ENCODE measurements around the gene ZSCAN4. TPM values are rescaled to one million over a fixed set of nuclear protein-coding genes. Genes with fewer than 3 reads are reported as not detected.

ZSCAN4 gene
- total RNA-seq, 2 experiments from 2014 or later, result not detected

GRCh38 chr19:57688011-57688763 lies 19.5 kb downstream of the ZSCAN4 start:
- peaks cover 88% of the 10 kb centered on the region for H3K36me3 Mint-ChIP-seq (ENCODE audit: low read depth)
- DNase-seq, result no peak
- H3K4me1 Mint-ChIP-seq (ENCODE audit: low read depth), result peaks cover 18% of the 10 kb centered on the region
- ChIA-PET POLR2A (interaction anchor here (2.2 kb wide), 1 partner anchor 104 kb away, joined by 7 read pairs; the partner anchor contains the start of gene ZIK1), CTCF (no interaction called here)
- no peak overlapping the region for H3K4me3 Mint-ChIP-seq
- TF ChIP-seq, protein P1, sequence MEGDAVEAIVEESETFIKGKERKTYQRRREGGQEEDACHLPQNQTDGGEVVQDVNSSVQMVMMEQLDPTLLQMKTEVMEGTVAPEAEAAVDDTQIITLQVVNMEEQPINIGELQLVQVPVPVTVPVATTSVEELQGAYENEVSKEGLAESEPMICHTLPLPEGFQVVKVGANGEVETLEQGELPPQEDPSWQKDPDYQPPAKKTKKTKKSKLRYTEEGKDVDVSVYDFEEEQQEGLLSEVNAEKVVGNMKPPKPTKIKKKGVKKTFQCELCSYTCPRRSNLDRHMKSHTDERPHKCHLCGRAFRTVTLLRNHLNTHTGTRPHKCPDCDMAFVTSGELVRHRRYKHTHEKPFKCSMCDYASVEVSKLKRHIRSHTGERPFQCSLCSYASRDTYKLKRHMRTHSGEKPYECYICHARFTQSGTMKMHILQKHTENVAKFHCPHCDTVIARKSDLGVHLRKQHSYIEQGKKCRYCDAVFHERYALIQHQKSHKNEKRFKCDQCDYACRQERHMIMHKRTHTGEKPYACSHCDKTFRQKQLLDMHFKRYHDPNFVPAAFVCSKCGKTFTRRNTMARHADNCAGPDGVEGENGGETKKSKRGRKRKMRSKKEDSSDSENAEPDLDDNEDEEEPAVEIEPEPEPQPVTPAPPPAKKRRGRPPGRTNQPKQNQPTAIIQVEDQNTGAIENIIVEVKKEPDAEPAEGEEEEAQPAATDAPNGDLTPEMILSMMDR (IDR thresholded peaks at IDR 0.05), result no peak
- H3K27me3 Mint-ChIP-seq, result no peaks in the 10 kb centered on the region
- H3K27ac Mint-ChIP-seq, result no peak overlapping the region
- ATAC-seq, result no peak
- peaks cover 70% of the 10 kb centered on the region for H3K9me3 Mint-ChIP-seq
- intact Hi-C loops (cut with micrococcal nuclease), result no loop called here

- TF ChIP-seq, protein P1 (IDR thresholded peaks at IDR 0.05), result no peak
- Mint-ChIP-seq H3K9me3 (peaks cover 65% of the 10 kb centered on the region), H3K27me3 (no peaks in the 10 kb centered on the region), H3K4me1 (ENCODE audit: low read depth) (peaks cover 3% of the 10 kb centered on the region), H3K36me3 (ENCODE audit: low read depth) (peaks cover 85% of the 10 kb centered on the region), H3K27ac (no peak overlapping the region), H3K4me3 (no peak overlapping the region)
- ChIA-PET POLR2A (interaction anchor here (2.2 kb wide), 1 partner anchor 106 kb away, joined by 7 read pairs; the partner anchor contains the start of gene ZIK1), CTCF (no interaction called here)
- DNase-seq (no peak), ATAC-seq (no peak)
- intact Hi-C loops (cut with micrococcal nuclease), result no loop called here
These were observed 21.0 kb downstream of the ZSCAN4 start for GRCh38 chr19:57689750-57690149.

DNA sequence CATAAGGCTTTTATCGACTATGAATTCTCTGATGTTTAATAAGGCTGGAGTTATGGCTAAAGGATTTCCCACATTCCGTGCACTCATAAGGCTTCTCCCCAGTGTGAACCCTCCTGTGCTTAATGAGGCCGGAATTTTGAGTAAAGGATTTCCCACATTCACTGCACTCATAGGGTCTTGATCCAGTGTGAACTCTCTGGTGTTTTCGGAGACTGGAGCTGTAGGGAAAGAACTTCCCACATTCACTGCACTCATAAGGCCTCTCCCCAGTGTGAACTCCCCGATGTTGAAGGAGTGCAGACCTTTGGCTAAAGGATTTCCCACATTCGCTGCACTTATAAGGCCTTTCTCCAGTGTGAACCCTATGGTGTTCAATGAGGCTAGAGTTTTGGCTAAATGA lies 32.9 kb downstream of the ZSCAN4 start:
- Mint-ChIP-seq H3K27ac (no peak overlapping the region), H3K9me3 (peaks cover 65% of the 10 kb centered on the region)

GRCh38 chr19:57706346-57706745 lies 37.6 kb downstream of the ZSCAN4 start:
- H3K27ac Mint-ChIP-seq, result no peak overlapping the region
- CTCF ChIA-PET, result no interaction called here
- no peaks in the 10 kb centered on the region for H3K27me3 Mint-ChIP-seq
- peaks cover 77% of the 10 kb centered on the region for H3K36me3 Mint-ChIP-seq (ENCODE audit: low read depth)
- DNase-seq, result no peak
- H3K4me3 Mint-ChIP-seq, result no peak overlapping the region
- peaks cover 38% of the 10 kb centered on the region for H3K4me1 Mint-ChIP-seq (ENCODE audit: low read depth)
- ATAC-seq, result no peak
- intact Hi-C loops (cut with micrococcal nuclease), result no loop called here
- POLR2A ChIA-PET, result interaction anchor here (0.9 kb wide), 1 partner anchor 24 kb away, joined by 3 read pairs; no protein-coding TSS in a partner anchor
- TF ChIP-seq, protein P1 (IDR thresholded peaks at IDR 0.05), result no peak
- H3K9me3 Mint-ChIP-seq, result peaks cover 54% of the 10 kb centered on the region

More for the DNA sequence above, 32.9 kb downstream of the ZSCAN4 start:
- peaks cover 92% of the 10 kb centered on the region for H3K36me3 Mint-ChIP-seq (ENCODE audit: low read depth)
- TF ChIP-seq, protein P1 (IDR thresholded peaks at IDR 0.05), result no peak
- CTCF ChIA-PET, result no interaction called here
- POLR2A ChIA-PET, result no interaction called here
- no peak for ATAC-seq
- H3K27me3 Mint-ChIP-seq, result no peaks in the 10 kb centered on the region
- intact Hi-C loops (cut with micrococcal nuclease), result no loop called here
- DNase-seq, result no peak
- peaks cover 16% of the 10 kb centered on the region for H3K4me1 Mint-ChIP-seq (ENCODE audit: low read depth)
- no peak overlapping the region for H3K4me3 Mint-ChIP-seq
